HG02588 (cell line): ENCODE data around the gene IFT52.
"Not testable (repeated sequence)": the region's sequence is repeated elsewhere in the genome, so short reads cannot be mapped to it uniquely, and the experiment has no call there.

Source experiments
- ATAC-seq: cut with Tn5 transposase; IDR thresholded peaks from one replicate; pipeline ENCODE4 v1.9.1; 2021; ENCODE audit warnings: mild to moderate bottlenecking, moderate library complexity; ENCODE audit not compliant: unreplicated experiment

IFT52 gene

GRCh38 chr20:43642548-43642947 lies 51.8 kb downstream of the IFT52 start:
- ATAC-seq: no peak

GRCh38 chr20:43650997-43651525 lies 60.3 kb downstream of the IFT52 start:
- no peak for ATAC-seq

- ATAC-seq: not testable (repeated sequence)
These were observed 61.0 kb downstream of the IFT52 start for GRCh38 chr20:43651650-43652184.

- no peak for ATAC-seq
These were observed 63.2 kb downstream of the IFT52 start for GRCh38 chr20:43653966-43654365.

- ATAC-seq: not testable (repeated sequence)
These were observed 64.4 kb downstream of the IFT52 start for GRCh38 chr20:43655176-43655575.

GRCh38 chr20:43655937-43656336 lies 65.2 kb downstream of the IFT52 start:
- no peak for ATAC-seq

DNA sequence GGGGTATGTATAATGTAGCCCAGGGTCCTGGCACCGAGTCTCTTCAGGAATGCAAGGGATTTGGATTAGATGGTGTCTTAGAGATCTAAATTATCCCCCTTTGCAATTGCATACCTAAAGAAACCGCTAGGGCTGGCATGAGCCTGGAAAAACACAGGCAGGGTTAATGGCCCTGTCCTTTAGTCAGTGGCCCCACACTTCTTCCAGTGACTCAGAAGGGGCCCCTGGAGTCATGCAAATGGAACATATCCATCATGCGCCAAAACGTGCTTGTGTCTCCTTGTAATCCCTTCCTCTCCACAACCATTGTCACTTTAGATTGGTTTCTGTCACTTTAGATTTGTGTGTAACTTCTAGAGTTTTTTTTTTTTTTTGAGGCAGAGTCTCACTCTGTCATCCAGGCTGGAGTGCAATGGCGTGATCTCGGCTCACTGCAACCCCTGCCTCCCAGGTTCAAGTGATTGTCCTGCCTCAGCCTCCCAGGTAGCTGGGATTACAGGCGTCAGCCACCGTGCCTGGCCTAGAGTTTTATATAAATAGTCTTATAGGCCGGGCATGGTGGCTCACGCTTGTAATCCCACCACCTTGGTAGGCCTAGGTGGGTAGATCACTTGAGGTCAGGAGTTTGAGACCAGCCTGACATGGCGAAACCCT lies 67.5 kb downstream of the IFT52 start:
- ATAC-seq: no peak

- ATAC-seq: no peak
These were observed 68.1 kb downstream of the IFT52 start for GRCh38 chr20:43658723-43659419.

- ATAC-seq: no peak
These were observed 72.4 kb downstream of the IFT52 start for GRCh38 chr20:43662943-43663655.

- ATAC-seq: no peak
These were observed 74.9 kb downstream of the IFT52 start for GRCh38 chr20:43665466-43666176.

- ATAC-seq: peak; percentile 79
These were observed 75.9 kb downstream of the IFT52 start, which contains the start of gene MYBL2 for GRCh38 chr20:43666376-43667328. Gene MYBL2, plus strand, starts transcription at chr20:43667114. Its CDS starts 170 bp downstream, at chr20:43667284.

- ATAC-seq: peak; percentile 8
These were observed 76.8 kb downstream of the IFT52 start for GRCh38 chr20:43667341-43668132.

- no peak for ATAC-seq
These were observed 78.6 kb downstream of the IFT52 start for GRCh38 chr20:43669332-43669731.

DNA sequence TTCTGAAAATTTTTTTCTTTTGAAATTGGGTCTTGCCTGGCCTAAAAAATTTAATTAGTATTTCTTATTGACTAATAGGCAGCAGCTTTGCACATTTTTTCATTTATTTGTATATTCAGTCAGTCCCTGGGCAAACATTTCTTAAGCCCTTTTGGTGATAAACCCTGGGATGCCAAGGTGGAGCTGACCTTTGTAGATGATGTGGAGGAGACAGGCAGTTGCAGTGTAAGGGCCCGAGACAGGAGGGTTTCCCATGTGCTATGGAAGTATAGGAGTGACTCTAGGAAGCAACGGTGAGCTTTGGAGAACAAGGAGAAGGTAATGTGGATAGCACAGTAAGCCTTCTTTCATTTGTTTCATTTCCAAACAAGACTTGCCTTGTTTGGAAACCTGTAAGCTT lies 79.7 kb downstream of the IFT52 start:
- no peak for ATAC-seq

DNA sequence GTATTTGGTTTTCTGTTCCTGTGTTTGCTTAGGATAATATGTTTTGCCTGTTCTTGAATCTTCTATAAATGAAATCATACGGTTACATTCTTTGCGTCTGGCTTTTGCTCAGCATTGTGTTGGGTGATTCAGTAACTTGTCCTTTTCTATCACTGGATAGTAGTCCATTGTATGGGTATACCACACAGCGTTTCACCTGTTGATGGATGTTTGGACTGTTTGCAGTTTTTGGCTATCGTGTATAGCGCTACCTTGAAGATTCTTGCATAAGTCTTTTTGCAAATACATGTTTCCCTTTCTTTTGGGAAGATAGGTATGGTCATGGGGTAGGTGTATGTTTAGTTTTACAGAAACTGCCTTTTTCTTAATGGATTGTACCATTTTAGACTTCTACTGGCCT lies 85.6 kb downstream of the IFT52 start:
- ATAC-seq: no peak

- ATAC-seq: no peak
These were observed 90.2 kb downstream of the IFT52 start for GRCh38 chr20:43680981-43681380.

- peak; percentile 23 for ATAC-seq
These were observed 90.8 kb downstream of the IFT52 start for GRCh38 chr20:43681468-43681942.

- peak; percentile 88 for ATAC-seq
These were observed 91.3 kb downstream of the IFT52 start for GRCh38 chr20:43681991-43682410.

- ATAC-seq: peak; percentile 30
These were observed 91.7 kb downstream of the IFT52 start for GRCh38 chr20:43682446-43682845.
